Adrenal gland (tissue), 5 donors: Measurements from ENCODE around the gene EFCAB8.

Source experiments
- CTCF ChIP-seq, 6 experiments: fragments of 450-650 bp in 4 of 6; fragments of 200-600 bp in 2 of 6; sonication (generic) in 1 of 6; IDR thresholded peaks; 1 replicate in 5 of 6; 2 replicates in 1 of 6; pipeline versions ENCODE4 v1.5.1 to v1.8.0; 2016 to 2021; ENCODE audit warnings: antibody characterized with exemption in 6 of 6, mild to moderate bottlenecking in 2 of 6, moderate library complexity in 1 of 6
- POLR2A ChIP-seq, 2 donors: fragments of 450-650 bp; IDR thresholded peaks; one replicate each; pipeline ENCODE4 v1.6.1; 2017; ENCODE audit warnings: antibody characterized with exemption in 2 of 2, mild to moderate bottlenecking in 2 of 2, moderate library complexity in 1 of 2
- donor health status: DM: no; HTN: no; CAD: no.

GRCh38 chr20:32885952-32886351 lies 27.2 kb downstream of the EFCAB8 start:
- no peak for TF ChIP-seq CTCF (IDR thresholded peaks at IDR 0.05)
- TF ChIP-seq POLR2A (IDR thresholded peaks at IDR 0.05): no peak
